Heart right ventricle (tissue), 16 donors: ENCODE data around the gene UXT. TPM values are rescaled to one million over a fixed set of nuclear protein-coding genes. Genes with fewer than 3 reads are reported as not detected.

ENCODE experiments used
- ATAC-seq, 8 donors: fragments of 200-7000 bp; cut with Tn5 transposase; one replicate each; pipeline ENCODE4 v1.9.1; 2020; ENCODE audit warnings: mild to moderate bottlenecking in 8 of 8, moderate library complexity in 8 of 8, moderate number of reproducible peaks in 1 of 8
- DNase-seq, 2 donors: peaks; one replicate each; pipeline ENCODE4 v3.0.0-alpha.2; 2020
- H3K27ac ChIP-seq, 10 donors: fragments of 200-600 bp; sonication (generic) in 2 of 10; one replicate each; pipeline versions ENCODE4 v1.5.0 to v1.8.0; 2020 to 2022; ENCODE audit warnings: mild to moderate bottlenecking in 3 of 10
- H3K27me3 ChIP-seq, 7 donors: fragments of 200-600 bp; one replicate each; pipeline ENCODE4 v1.8.0; 2021 to 2022; ENCODE audit warnings: mild to moderate bottlenecking in 2 of 7
- H3K36me3 ChIP-seq, 9 donors: fragments of 200-600 bp; sonication (generic) in 1 of 9; one replicate each; pipeline versions ENCODE4 v1.5.0 to v1.8.0; 2020 to 2022; ENCODE audit warnings: mild to moderate bottlenecking in 2 of 9
- H3K4me1 ChIP-seq, 9 donors: fragments of 200-600 bp; sonication (generic) in 1 of 9; one replicate each; pipeline versions ENCODE4 v1.5.0 to v1.8.0; 2020 to 2022; ENCODE audit warnings: mild to moderate bottlenecking in 4 of 9
- H3K4me3 ChIP-seq, 10 donors: fragments of 200-600 bp; sonication (generic) in 2 of 10; one replicate each; pipeline versions ENCODE4 v1.5.0 to v1.8.0; 2020 to 2022; ENCODE audit warnings: mild to moderate bottlenecking in 7 of 10, moderate library complexity in 2 of 10
- H3K9me3 ChIP-seq, 11 donors: fragments of 200-600 bp in 10 of 11; sonication (generic) in 2 of 11; one replicate each; pipeline versions ENCODE4 v1.5.0 to v1.8.0; 2013 to 2022; ENCODE audit warnings: mild to moderate bottlenecking in 2 of 11, control low read depth in 1 of 11, moderate library complexity in 1 of 11
- WGBS, 2 donors: extraction: QIAGEN DNeasy Blood & Tissue Kit; methylation state at CpG; one replicate each; pipeline ENCODE4 v1.1.7; 2013; ENCODE audit warnings: inconsistent platforms in 1 of 2; 5-methylcytosine and 5-hydroxymethylcytosine counted together
- intact Hi-C, 10 donors: fragments of 100-400 bp; cut with DNase I; formaldehyde crosslinking; loops; one replicate each; pipeline versions ENCODE4 v1.11.1 to v1.14.2; 2022
- polyA plus RNA-seq, 2 donors: library from polyadenylated mRNA; stranded (reverse); fragments of 200-250 nt; gene quantifications; one replicate each; pipeline ENCODE4 v1.2.3, GENCODE V29; 2013
- total RNA-seq, 10 donors: library from RNA; stranded (reverse); fragmentation: NEBNext Ultra II Directional in 3 of 10; extraction: Animal tissue kit (Norgen Biotek cat#: 25700) in 3 of 10; gene quantifications; one replicate each; pipeline versions ENCODE4 v1.2.1 to v1.2.4, GENCODE V29; 2021 to 2023
- TF ChIP-seq, protein P1 (sequence below), 9 donors: fragments of 200-600 bp; sonication (generic) in 2 of 9; IDR thresholded peaks; one replicate each; pipeline versions ENCODE4 v1.5.0 to v1.8.0; 2021 to 2022; ENCODE audit warnings: antibody characterized with exemption in 9 of 9, mild to moderate bottlenecking in 5 of 9, moderate library complexity in 1 of 9
- donor health status: Arrhythmogenic right ventricular cardiomyopathy.
- donor health status: ischemic (EF 13 %, LVEDD 7.1; RV severe dilation, severe dysfunction).
- donor health status: healthy with polysubstance abuse.
- donor health status: DM: no; HTN: yes; CAD: no.
- donor health status: DM: no; HTN: no; CAD: no.
- donor health status: ischemic (EF 25% LVEDD 6.9; RV normal size, moderate dysfunction).
- donor health status: ischemic (EF 25% LVEDD 5.7; RV mildly dilated, moderate dysfunction).
- donor health status: healthy.
- donor health status: DM: yes; HTN: yes; CAD: no.
- donor health status: Ischemic cardiomyopathy.
- donor health status: ischemic (EF 35%, LVEDD 5.7; RV mildly dilated, moderate dysfunction).
- donor health status: nonischemic (EF 11% LVEDD 7.7; RV severe dilation, severe dysfunction).
- donor health status: DM: yes; HTN: yes; CAD: no.
- donor health status: PGD.
- donor health status: ischemic (EF 29% LVEDD 5.4; RV normal size, mild dysfunction).
- donor health status: nonischemic (EF 23%, LVEDD 6.1; RV moderate dilation, normal function).

UXT gene
- total and polyA plus RNA-seq, 12 donors: 84.1 to 242 (median 92.1) TPM

DNA sequence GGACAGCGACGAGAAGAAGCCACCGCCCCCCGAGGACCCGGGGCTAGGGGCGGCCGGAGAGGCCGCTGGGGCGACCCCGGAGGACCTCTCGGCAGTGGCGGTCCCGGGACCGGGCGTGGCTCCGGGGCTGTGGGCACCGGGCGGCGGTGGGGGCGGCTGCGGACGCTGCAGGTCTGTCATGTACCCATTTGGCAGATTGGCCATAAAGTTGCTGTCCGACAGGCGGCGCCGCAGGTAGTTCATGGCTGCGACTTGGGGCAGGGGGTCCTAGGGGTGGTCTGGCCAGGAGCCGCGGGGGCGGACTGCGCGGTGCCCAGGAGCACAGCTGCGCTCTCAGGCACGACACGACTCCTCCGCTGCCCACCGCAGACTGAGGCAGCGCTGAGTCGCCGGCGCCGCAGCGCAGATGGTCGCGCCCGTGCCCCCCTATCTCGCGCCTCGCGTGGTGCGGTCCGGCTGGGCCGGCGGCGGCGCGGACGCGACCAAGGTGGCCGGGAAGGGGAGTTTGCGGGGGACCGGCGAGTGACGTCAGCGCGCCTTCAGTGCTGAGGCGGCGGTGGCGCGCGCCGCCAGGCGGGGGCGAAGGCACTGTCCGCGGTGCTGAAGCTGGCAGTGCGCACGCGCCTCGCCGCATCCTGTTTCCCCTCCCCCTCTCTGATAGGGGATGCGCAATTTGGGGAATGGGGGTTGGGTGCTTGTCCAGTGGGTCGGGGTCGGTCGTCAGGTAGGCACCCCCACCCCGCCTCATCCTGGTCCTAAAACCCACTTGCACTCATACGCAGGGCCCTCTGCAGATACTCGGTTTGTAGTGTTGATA lies 39.3 kb downstream of the UXT start, which contains the start of gene SYN1:
SYN1 (minus strand) TSS at position 372 of the 817 bp plus-strand sequence; CDS start at position 243, 129 bp downstream.
- Histone ChIP-seq H3K4me3 (peak within 1 kb of the TSS in 8 of 10 donors; percentile 10 to 48 (median 42)), H3K27me3 (peaks cover 0 to 48% (median 0%) of the 10 kb centered on the region in 7 donors), H3K9me3 (no peaks in the 10 kb centered on the region), H3K27ac (no peak within 1 kb of the TSS), H3K36me3 (no peaks in the 10 kb centered on the region), H3K4me1 (peaks cover 0 to 5% (median 0%) of the 10 kb centered on the region in 9 donors)
- TF ChIP-seq, protein P1, sequence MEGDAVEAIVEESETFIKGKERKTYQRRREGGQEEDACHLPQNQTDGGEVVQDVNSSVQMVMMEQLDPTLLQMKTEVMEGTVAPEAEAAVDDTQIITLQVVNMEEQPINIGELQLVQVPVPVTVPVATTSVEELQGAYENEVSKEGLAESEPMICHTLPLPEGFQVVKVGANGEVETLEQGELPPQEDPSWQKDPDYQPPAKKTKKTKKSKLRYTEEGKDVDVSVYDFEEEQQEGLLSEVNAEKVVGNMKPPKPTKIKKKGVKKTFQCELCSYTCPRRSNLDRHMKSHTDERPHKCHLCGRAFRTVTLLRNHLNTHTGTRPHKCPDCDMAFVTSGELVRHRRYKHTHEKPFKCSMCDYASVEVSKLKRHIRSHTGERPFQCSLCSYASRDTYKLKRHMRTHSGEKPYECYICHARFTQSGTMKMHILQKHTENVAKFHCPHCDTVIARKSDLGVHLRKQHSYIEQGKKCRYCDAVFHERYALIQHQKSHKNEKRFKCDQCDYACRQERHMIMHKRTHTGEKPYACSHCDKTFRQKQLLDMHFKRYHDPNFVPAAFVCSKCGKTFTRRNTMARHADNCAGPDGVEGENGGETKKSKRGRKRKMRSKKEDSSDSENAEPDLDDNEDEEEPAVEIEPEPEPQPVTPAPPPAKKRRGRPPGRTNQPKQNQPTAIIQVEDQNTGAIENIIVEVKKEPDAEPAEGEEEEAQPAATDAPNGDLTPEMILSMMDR (IDR thresholded peaks at IDR 0.05): peak in 3 of 9 donors; percentile 24 to 63 (median 41)
- 1 to 3% methylated on average over 26 to 82 of the region's 88 CpGs for WGBS, 2 donors
- ATAC-seq (peak; percentile 92 to 98 (median 94)), DNase-seq (peak; percentile 79 to 83)
- intact Hi-C loops: no loop called here

DNA sequence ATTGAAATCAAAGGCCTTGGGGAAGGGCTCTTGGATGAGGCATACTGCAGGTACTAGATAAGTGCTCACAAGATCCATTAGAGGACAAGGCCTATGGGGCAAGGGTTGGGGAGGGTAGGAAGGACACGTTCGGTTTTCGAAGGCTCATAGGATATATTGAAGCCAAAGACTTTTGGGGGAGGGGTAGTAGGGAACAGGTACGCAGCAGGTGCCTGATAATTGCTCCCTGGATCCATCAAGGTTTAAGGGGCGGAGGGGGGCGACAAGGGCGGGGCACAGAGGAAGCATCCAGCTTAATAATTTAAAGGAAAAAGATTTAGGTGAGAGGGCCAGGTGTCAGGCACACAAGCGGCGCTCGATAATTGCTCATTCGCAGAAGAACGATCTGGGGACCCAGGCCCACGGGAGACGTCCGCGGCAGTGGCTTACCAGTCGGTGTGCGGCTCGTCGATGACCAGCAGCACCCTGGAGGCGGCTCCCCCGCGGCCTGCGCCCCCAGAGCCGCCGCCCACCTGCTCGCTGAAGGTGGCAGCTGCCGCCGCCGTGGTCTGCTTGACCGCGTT lies 40.0 kb downstream of the UXT start:
- 27 to 36% methylated on average over 24 to 32 of the region's 32 CpGs for WGBS, 2 donors
- Histone ChIP-seq H3K9me3 (no peaks in the 10 kb centered on the region), H3K36me3 (no peaks in the 10 kb centered on the region), H3K4me1 (peaks cover 0 to 5% (median 0%) of the 10 kb centered on the region in 9 donors), H3K27ac (no peak overlapping the region), H3K4me3 (peak overlapping the region in 4 of 10 donors; percentile 40 to 48 (median 44)), H3K27me3 (peaks cover 0 to 51% (median 0%) of the 10 kb centered on the region in 7 donors)
- ATAC-seq (no peak), DNase-seq (no peak)
- TF ChIP-seq, protein P1 (IDR thresholded peaks at IDR 0.05): no peak
- intact Hi-C loops: no loop called here

DNA sequence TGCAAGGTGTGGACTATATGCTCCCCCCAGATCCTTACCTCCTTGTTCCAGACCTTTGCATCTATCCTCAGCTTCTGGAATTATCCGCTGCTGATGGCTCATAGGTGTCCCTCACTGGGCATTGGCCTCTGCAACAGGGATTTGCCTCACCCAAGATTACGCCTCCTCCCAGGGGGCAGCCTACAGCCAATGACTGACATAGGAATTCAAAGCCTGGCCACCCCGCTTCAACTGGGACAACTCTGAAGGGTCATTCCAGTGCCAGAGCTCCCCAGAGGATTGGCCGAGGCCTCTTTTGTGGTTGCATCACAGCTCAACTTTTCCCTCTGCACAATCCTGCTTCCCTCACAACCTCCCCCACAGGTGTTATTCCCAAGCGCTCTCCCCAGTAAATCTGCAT lies 44.4 kb downstream of the UXT start:
- H3K4me1 ChIP-seq: peaks cover 0 to 4% (median 0%) of the 10 kb centered on the region in 9 donors
- no peaks in the 10 kb centered on the region for H3K9me3 ChIP-seq
- TF ChIP-seq, protein P1 (IDR thresholded peaks at IDR 0.05): no peak
- ATAC-seq: no peak
- H3K36me3 ChIP-seq: no peaks in the 10 kb centered on the region
- H3K27me3 ChIP-seq: peaks cover 0 to 40% (median 0%) of the 10 kb centered on the region in 7 donors
- no peak for DNase-seq
- WGBS, 2 donors: 54 to 62% methylated on average over 5 of the region's 5 CpGs
- no peak overlapping the region for H3K4me3 ChIP-seq
- intact Hi-C loops: no loop called here
- no peak overlapping the region for H3K27ac ChIP-seq

DNA sequence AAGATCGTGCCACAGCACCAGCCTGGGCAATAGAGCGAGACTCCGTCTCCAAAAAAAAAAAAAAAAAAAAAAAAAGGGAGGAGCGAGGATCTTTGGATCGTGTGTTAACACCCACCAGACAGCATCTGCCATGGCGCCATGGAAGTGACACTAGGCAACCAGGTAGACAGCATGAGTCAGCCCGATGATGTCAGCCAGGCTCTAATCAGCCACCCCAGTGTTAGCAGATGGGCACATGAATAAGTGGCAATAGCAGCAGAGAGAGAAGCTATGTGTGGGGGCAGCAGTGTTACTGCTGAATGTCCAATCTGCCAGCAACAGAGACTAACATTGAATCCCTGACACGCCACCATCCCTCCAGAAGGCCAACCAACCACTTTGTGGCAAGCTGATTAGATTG lies 45.9 kb downstream of the UXT start:
- Histone ChIP-seq H3K27ac (no peak overlapping the region), H3K36me3 (no peaks in the 10 kb centered on the region), H3K27me3 (peaks cover 0 to 28% (median 0%) of the 10 kb centered on the region in 7 donors), H3K4me1 (no peaks in the 10 kb centered on the region), H3K9me3 (no peaks in the 10 kb centered on the region), H3K4me3 (no peak overlapping the region)
- TF ChIP-seq, protein P1 (IDR thresholded peaks at IDR 0.05): no peak
- no peak for ATAC-seq
- DNase-seq: no peak
- 85 to 92% methylated on average over 7 to 8 of the region's 8 CpGs for WGBS, 2 donors
- intact Hi-C loops: no loop called here
